Measurements from ENCODE around the gene RBM23. TPM values are rescaled to one million over a fixed set of nuclear protein-coding genes. Genes with fewer than 3 reads are reported as not detected.
"Not testable (repeated sequence)": the region's sequence is repeated elsewhere in the genome, so short reads cannot be mapped to it uniquely, and the experiment has no call there.

The RBM23 gene
- total RNA-seq (2022): 57.6 and 60.6 TPM in 2 replicates
- percentile 81 among the genes with signal in this experiment for Bru-seq, nascent RNA
- BruChase-seq, experiment 1, labeled RNA remaining after a 6-hour chase: percentile 90 among the genes with signal in this experiment
- BruChase-seq, experiment 2, labeled RNA remaining after a 2-hour chase: percentile 87 among the genes with signal in this experiment
- long read RNA-seq, full-length matches to known transcripts: 97 of 130 reads
- long read RNA-seq, partial matches to known transcripts: 5 of 130 reads
- long read RNA-seq, other reads (novel, unspliced or antisense): 28 of 130 reads

GRCh38 chr14:22918804-22919600 is at the start of gene RBM23:
TSS of gene RBM23 (minus strand) at chr14:22919149.
- DNase-seq (ENCODE audit: unreplicated experiment): peak; percentile 100

GRCh38 chr14:22966783-22967269 is 47.9 kb upstream of the RBM23 start:
- BruUV-seq (replicated peaks): no TSS peak
- Mint-ChIP-seq H3K4me1 (ENCODE audit: insufficient read depth, unreplicated experiment) (peaks cover under 1% of the 10 kb centered on the region), H3K36me3 (ENCODE audit: insufficient read depth, unreplicated experiment) (peaks cover 48% of the 10 kb centered on the region), H3K27ac (ENCODE audit: low read depth, unreplicated experiment) (no peak overlapping the region), H3K27me3 (ENCODE audit: insufficient read depth, unreplicated experiment) (no peaks in the 10 kb centered on the region), H3K9me3 (ENCODE audit: unreplicated experiment) (no peaks in the 10 kb centered on the region), H3K4me3 (ENCODE audit: unreplicated experiment) (no peak overlapping the region)
- TF ChIP-seq, protein P1, sequence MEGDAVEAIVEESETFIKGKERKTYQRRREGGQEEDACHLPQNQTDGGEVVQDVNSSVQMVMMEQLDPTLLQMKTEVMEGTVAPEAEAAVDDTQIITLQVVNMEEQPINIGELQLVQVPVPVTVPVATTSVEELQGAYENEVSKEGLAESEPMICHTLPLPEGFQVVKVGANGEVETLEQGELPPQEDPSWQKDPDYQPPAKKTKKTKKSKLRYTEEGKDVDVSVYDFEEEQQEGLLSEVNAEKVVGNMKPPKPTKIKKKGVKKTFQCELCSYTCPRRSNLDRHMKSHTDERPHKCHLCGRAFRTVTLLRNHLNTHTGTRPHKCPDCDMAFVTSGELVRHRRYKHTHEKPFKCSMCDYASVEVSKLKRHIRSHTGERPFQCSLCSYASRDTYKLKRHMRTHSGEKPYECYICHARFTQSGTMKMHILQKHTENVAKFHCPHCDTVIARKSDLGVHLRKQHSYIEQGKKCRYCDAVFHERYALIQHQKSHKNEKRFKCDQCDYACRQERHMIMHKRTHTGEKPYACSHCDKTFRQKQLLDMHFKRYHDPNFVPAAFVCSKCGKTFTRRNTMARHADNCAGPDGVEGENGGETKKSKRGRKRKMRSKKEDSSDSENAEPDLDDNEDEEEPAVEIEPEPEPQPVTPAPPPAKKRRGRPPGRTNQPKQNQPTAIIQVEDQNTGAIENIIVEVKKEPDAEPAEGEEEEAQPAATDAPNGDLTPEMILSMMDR (IDR thresholded peaks at IDR 0.05; ENCODE audit: unreplicated experiment): no peak
- ChIA-PET CTCF (interaction anchor here (0.7 to 17.1 kb wide), 4 partner anchors 7 to 39 kb away, joined by 3 to 331 read pairs (median 4); partner anchors contain the start of genes AJUBA and HAUS4), POLR2A (interaction anchor here (0.6 to 6.9 kb wide), 8 partner anchors 10 to 119 kb away, joined by 3 to 45 read pairs (median 4); partner anchors contain the start of genes HAUS4 and PSMB5)
- intact Hi-C loops (cut with micrococcal nuclease): no loop called here
- no peak for DNase-seq (ENCODE audit: unreplicated experiment)

More at GRCh38 chr14:22918804-22919600, at the start of gene RBM23:
- no peaks in the 10 kb centered on the region for H3K27me3 Mint-ChIP-seq (ENCODE audit: insufficient read depth, unreplicated experiment)
- intact Hi-C loops (cut with micrococcal nuclease): no loop called here
- ChIA-PET CTCF (interaction anchor here (0.6 to 3.4 kb wide), 12 partner anchors 9 to 363 kb away, joined by 3 to 20 read pairs (median 4); partner anchors contain the start of gene PRMT5), POLR2A (interaction anchor here (0.6 to 5.2 kb wide), 30 partner anchors 10 to 320 kb away, joined by 3 to 90 read pairs (median 5); partner anchors contain the start of genes ACIN1, AJUBA, C14orf119 and HAUS4)
- peaks cover 75% of the 10 kb centered on the region for H3K36me3 Mint-ChIP-seq (ENCODE audit: insufficient read depth, unreplicated experiment)
- H3K27ac Mint-ChIP-seq (ENCODE audit: low read depth, unreplicated experiment): peak within 1 kb of the TSS; percentile 100
- TF ChIP-seq, protein P1 (IDR thresholded peaks at IDR 0.05; ENCODE audit: unreplicated experiment): no peak
- peak within 1 kb of the TSS; percentile 87 for H3K4me3 Mint-ChIP-seq (ENCODE audit: unreplicated experiment)
- H3K9me3 Mint-ChIP-seq (ENCODE audit: unreplicated experiment): no peaks in the 10 kb centered on the region
- peaks cover 31% of the 10 kb centered on the region for H3K4me1 Mint-ChIP-seq (ENCODE audit: insufficient read depth, unreplicated experiment)
- BruUV-seq (replicated peaks): TSS peak; percentile 66

DNA sequence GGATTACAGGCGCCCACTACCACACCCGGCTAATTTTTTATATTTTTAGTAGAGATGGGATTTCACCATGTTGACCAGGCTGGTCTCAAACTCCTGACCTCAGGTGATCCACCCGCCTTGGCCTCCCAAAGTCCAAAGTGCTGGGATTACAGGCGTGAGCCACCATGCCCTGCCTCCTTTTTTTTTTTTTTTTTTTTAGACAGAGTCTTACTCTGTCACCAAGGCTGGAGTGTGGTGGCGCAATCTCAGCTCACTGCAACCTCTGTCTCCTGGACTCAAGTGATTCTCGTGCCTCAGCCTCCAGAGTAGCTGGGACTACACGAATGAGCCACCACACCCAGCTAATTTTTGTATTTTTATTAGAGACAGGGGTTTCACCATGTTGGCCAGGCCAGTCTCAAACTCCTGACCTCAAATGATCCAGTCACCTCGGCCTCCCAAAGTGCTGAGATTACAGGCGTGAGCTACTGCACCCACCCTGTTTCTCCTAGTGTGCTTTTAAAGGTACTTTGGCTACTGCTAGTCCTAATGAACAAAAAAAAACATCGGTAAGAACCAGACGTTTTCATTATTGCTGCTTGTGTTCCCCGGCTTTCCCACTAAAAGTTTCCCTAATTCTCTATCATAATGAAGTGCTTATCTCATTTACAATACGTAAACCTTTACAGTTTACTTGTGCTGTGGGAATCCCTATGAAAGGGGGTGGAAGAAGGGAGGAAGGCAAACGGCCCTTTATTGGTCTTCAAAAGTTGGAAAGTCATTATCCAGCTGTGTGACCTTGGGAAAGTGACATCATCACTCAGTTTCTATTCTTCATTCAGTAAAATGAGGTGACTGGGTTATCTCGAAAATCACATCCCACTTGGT is 47.2 kb upstream of the RBM23 start:
- not testable (repeated sequence) for H3K4me1 Mint-ChIP-seq (ENCODE audit: insufficient read depth, unreplicated experiment)

More for the DNA sequence above, 47.2 kb upstream of the RBM23 start:
- H3K27ac Mint-ChIP-seq (ENCODE audit: low read depth, unreplicated experiment); H3K9me3 Mint-ChIP-seq (ENCODE audit: unreplicated experiment); intact Hi-C loops (cut with micrococcal nuclease); H3K27me3 Mint-ChIP-seq (ENCODE audit: insufficient read depth, unreplicated experiment); H3K4me3 Mint-ChIP-seq (ENCODE audit: unreplicated experiment): not testable (repeated sequence)
- BruUV-seq (replicated peaks): TSS peak; percentile 19
- CTCF ChIA-PET: interaction anchor here (0.6 to 17.1 kb wide), 5 partner anchors 8 to 522 kb away, joined by 3 to 331 read pairs (median 4); partner anchors contain the start of genes AJUBA and HAUS4
- POLR2A ChIA-PET: interaction anchor here (0.6 to 6.9 kb wide), 7 partner anchors 10 to 120 kb away, joined by 3 to 45 read pairs (median 3); partner anchors contain the start of genes AJUBA and HAUS4
- peaks cover 41% of the 10 kb centered on the region for H3K36me3 Mint-ChIP-seq (ENCODE audit: insufficient read depth, unreplicated experiment)
- peak; percentile 34 for DNase-seq (ENCODE audit: unreplicated experiment)

Data from MCF 10A (cell line).